Thyroid gland (tissue), 4 donors: Measurements from ENCODE around the gene CYP27B1.

Experiments used
- CTCF ChIP-seq, 6 experiments: fragments of 200-600 bp in 3 of 6; fragments of 450-650 bp in 3 of 6; sonication (generic) in 3 of 6; IDR thresholded peaks; one replicate each; pipeline ENCODE4 v1.5.1; 2016 to 2019; ENCODE audit warnings: antibody characterized with exemption in 6 of 6, mild to moderate bottlenecking in 2 of 6, inconsistent platforms in 1 of 6, moderate library complexity in 1 of 6
- POLR2A ChIP-seq, 2 donors: fragments of 450-650 bp; IDR thresholded peaks; one replicate each; pipeline ENCODE4 v1.6.1; 2017; ENCODE audit warnings: antibody characterized with exemption in 2 of 2, mild to moderate bottlenecking in 2 of 2, moderate library complexity in 1 of 2

- TF ChIP-seq CTCF (IDR thresholded peaks at IDR 0.05) (no peak), POLR2A (IDR thresholded peaks at IDR 0.05) (no peak)
These were observed 49.7 kb downstream of the CYP27B1 start for GRCh38 chr12:57717131-57717530.
